ENCODE data around the gene SIPA1. TPM values are rescaled to one million over a fixed set of nuclear protein-coding genes. Genes with fewer than 3 reads are reported as not detected.

Gene SIPA1
- total and polyA plus RNA-seq, 2 of the 13 experiments (the other 11 are each of a cell fraction or from before 2014, with no cell fraction given), result 5.8 to 7.7 TPM

DNA sequence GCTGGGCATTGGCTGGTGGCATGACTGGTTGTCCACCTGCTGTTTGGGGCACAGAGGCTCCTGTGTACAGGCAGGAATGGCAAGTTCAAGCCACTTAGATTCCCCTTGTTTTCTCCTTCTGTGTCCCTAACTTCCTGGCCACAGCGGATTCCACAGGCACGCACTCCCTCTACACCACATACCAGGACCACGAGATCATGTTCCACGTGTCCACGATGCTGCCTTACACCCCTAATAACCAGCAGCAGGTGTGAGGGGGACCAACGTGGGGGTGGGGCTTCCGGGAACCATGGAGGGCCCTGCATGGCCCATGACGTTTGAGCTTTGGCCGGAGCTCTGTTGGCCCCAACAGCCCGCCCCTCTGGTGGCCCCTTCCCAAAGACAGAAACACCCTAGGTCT is 7.8 kb downstream of the SIPA1 start (continued):
- TF ChIP-seq, protein P1, sequence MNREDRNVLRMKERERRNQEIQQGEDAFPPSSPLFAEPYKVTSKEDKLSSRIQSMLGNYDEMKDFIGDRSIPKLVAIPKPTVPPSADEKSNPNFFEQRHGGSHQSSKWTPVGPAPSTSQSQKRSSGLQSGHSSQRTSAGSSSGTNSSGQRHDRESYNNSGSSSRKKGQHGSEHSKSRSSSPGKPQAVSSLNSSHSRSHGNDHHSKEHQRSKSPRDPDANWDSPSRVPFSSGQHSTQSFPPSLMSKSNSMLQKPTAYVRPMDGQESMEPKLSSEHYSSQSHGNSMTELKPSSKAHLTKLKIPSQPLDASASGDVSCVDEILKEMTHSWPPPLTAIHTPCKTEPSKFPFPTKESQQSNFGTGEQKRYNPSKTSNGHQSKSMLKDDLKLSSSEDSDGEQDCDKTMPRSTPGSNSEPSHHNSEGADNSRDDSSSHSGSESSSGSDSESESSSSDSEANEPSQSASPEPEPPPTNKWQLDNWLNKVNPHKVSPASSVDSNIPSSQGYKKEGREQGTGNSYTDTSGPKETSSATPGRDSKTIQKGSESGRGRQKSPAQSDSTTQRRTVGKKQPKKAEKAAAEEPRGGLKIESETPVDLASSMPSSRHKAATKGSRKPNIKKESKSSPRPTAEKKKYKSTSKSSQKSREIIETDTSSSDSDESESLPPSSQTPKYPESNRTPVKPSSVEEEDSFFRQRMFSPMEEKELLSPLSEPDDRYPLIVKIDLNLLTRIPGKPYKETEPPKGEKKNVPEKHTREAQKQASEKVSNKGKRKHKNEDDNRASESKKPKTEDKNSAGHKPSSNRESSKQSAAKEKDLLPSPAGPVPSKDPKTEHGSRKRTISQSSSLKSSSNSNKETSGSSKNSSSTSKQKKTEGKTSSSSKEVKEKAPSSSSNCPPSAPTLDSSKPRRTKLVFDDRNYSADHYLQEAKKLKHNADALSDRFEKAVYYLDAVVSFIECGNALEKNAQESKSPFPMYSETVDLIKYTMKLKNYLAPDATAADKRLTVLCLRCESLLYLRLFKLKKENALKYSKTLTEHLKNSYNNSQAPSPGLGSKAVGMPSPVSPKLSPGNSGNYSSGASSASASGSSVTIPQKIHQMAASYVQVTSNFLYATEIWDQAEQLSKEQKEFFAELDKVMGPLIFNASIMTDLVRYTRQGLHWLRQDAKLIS (CRISPR knock-in tag; IDR thresholded peaks at IDR 0.05), result no peak

DNA sequence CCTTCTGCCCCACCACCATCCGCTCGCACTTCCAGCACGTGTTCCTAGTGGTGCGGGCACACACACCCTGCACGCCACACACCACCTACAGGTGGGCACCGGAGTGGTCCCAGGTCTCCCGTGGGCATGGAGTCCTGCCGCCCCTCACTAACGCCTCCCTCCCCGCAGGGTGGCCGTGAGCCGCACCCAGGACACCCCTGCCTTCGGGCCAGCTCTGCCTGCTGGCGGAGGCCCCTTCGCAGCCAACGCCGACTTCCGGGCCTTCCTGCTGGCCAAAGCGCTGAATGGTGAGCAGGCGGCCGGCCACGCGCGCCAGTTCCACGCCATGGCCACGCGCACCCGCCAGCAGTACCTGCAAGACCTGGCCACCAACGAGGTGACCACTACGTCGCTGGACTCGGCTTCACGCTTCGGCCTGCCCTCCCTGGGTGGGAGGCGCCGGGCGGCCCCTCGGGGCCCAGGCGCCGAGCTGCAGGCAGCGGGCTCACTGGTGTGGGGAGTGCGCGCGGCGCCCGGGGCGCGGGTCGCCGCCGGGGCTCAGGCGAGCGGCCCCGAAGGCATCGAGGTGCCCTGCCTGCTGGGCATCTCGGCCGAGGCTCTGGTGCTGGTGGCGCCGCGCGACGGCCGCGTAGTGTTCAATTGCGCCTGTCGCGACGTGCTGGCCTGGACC is 8.5 kb downstream of the SIPA1 start:
- WGBS (ENCODE audit: low lambda C conversion rate), result 97% methylated on average over 34 of the region's 68 CpGs
- Histone ChIP-seq H3K9ac (ENCODE audit: insufficient read depth, low read depth, low read length) (no peak overlapping the region), H3K9me3 (ENCODE audit: low read length) (no peaks in the 10 kb centered on the region), H3K4me2 (ENCODE audit: low read depth, low read length) (no peak overlapping the region), H3K27ac (ENCODE audit: extremely low read length, insufficient read depth, low read length) (no peak overlapping the region), H3K4me3 (replicated peaks in 1 of 3; ENCODE audit: insufficient read depth in 1 of 3, low read depth in 2 of 3, low read length in 3 of 3) (no peak overlapping the region), H3K27me3 (ENCODE audit: control insufficient read depth in 1 of 2, insufficient read depth in 2 of 2, low read length in 2 of 2) (no peaks in the 10 kb centered on the region), H2AFZ (ENCODE audit: low read length) (no peak overlapping the region), H3K79me2 (ENCODE audit: insufficient read depth, low read length) (no peaks in the 10 kb centered on the region), H3K36me3 (replicated peaks in 1 of 2; ENCODE audit: control insufficient read depth in 1 of 2, insufficient read depth in 2 of 2, low read length in 2 of 2) (no peaks in the 10 kb centered on the region), H4K20me1 (ENCODE audit: insufficient read depth, low read length) (no peaks in the 10 kb centered on the region), H3K4me1 (ENCODE audit: insufficient read depth, low read length) (peaks cover 21% of the 10 kb centered on the region)
- FAIRE-seq (no peak), ATAC-seq (no peak), DNase-seq (ENCODE audit: low spot score) (no peak)
- 0 out of 2 replicates have a peak, but pooled peaks have one; percentile 4 for TF ChIP-seq HOXA3 (CRISPR knock-in tag; IDR thresholded peaks at IDR 0.05)
- TF ChIP-seq HMG20B (CRISPR knock-in tag; conservative IDR thresholded peaks at IDR 0.05), result no peak
- no TSS peak for BruUV-seq (replicated peaks)
- ChIA-PET POLR2A (no interaction called here), CTCF (ENCODE audit: low intra/inter-chr PET ratio, low total read pairs) (no interaction called here)
- intact Hi-C loops (cut with micrococcal nuclease; ENCODE audit: unreplicated experiment) (no loop called here), in situ Hi-C loops (cut with HindIII; ENCODE audit: extremely low pct_ligation_motif_present, low pct_unique_long_range_greater_than_20kb) (no loop called here)
